Suprapubic skin (tissue), 4 donors: ENCODE measurements around the gene TNS3. TPM values are rescaled to one million over a fixed set of nuclear protein-coding genes. Genes with fewer than 3 reads are reported as not detected.

Source experiments
- DNase-seq, 2 donors: peaks; one replicate each; pipeline ENCODE4 v3.0.0-alpha.2; 2019; ENCODE audit warnings: low spot score in 2 of 2
- H3K27ac ChIP-seq: fragments of 200-600 bp; sonication (generic); one replicate; pipeline ENCODE4 v1.5.1; 2019
- H3K27me3 ChIP-seq: fragments of 200-600 bp; sonication (generic); one replicate; pipeline ENCODE4 v1.5.1; 2019
- H3K36me3 ChIP-seq: fragments of 200-600 bp; sonication (generic); one replicate; pipeline ENCODE4 v1.5.1; 2019
- H3K4me1 ChIP-seq: fragments of 200-600 bp; sonication (generic); one replicate; pipeline ENCODE4 v1.5.1; 2019
- H3K4me3 ChIP-seq: fragments of 200-600 bp; sonication (generic); one replicate; pipeline ENCODE4 v1.5.1; 2019; ENCODE audit warnings: mild to moderate bottlenecking
- H3K9me3 ChIP-seq: fragments of 200-600 bp; sonication (generic); one replicate; pipeline ENCODE4 v1.5.1; 2019
- EP300 ChIP-seq: sonication (generic); formaldehyde crosslinking; IDR thresholded peaks from one replicate; pipeline ENCODE4 v1.6.1; 2017; ENCODE audit warnings: antibody characterized with exemption
- POLR2A ChIP-seq, 2 donors: fragments of 450-650 bp; IDR thresholded peaks; one replicate each; pipeline ENCODE4 v1.6.1; 2017; ENCODE audit warnings: antibody characterized with exemption in 2 of 2, mild to moderate bottlenecking in 2 of 2, moderate library complexity in 2 of 2
- POLR2AphosphoS5 ChIP-seq, 3 donors: sonication (generic); formaldehyde crosslinking; IDR thresholded peaks; one replicate each; pipeline ENCODE4 v1.6.1; 2017; ENCODE audit warnings: antibody characterized with exemption in 3 of 3
- WGBS: methylation state at CpG from one replicate; pipeline ENCODE4 v1.1.5; 2018; 5-methylcytosine and 5-hydroxymethylcytosine counted together
- total RNA-seq, 4 donors: library from RNA; depleted of rRNA; stranded (reverse); fragments of >200 nt; gene quantifications; one replicate each; pipeline ENCODE4 v1.1.0, GENCODE V29; 2016
- TF ChIP-seq, protein P1 (sequence below), 2 donors: fragments of 200-600 bp in 1 of 2; fragments of 450-650 bp in 1 of 2; sonication (generic) in 1 of 2; IDR thresholded peaks; one replicate each; pipeline ENCODE4 v1.5.1; 2016 to 2019; ENCODE audit warnings: antibody characterized with exemption in 2 of 2, mild to moderate bottlenecking in 1 of 2, moderate library complexity in 1 of 2

The TNS3 gene
- total RNA-seq, 4 donors from 2014 or later, result 14.3 to 53.0 (median 31.9) TPM

DNA sequence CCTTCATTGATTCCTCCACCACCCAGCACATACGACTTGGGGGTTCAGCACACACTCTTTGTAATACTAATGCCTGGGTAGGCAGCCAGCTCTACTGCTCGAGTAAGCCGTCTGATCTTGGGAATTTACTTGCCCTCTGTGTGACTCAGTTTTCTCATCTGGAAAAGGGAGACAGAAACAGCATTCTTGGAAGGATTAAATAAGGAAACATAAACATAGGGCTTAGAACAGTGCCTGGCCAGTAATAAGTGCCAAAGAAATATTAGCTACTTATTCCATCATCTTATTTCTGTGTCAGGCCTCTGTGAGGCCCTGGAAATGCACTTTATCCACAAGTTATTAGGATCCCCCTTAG, 130.1 kb downstream of the TNS3 start:
- no peaks in the 10 kb centered on the region for H3K9me3 ChIP-seq
- TF ChIP-seq, protein P1, sequence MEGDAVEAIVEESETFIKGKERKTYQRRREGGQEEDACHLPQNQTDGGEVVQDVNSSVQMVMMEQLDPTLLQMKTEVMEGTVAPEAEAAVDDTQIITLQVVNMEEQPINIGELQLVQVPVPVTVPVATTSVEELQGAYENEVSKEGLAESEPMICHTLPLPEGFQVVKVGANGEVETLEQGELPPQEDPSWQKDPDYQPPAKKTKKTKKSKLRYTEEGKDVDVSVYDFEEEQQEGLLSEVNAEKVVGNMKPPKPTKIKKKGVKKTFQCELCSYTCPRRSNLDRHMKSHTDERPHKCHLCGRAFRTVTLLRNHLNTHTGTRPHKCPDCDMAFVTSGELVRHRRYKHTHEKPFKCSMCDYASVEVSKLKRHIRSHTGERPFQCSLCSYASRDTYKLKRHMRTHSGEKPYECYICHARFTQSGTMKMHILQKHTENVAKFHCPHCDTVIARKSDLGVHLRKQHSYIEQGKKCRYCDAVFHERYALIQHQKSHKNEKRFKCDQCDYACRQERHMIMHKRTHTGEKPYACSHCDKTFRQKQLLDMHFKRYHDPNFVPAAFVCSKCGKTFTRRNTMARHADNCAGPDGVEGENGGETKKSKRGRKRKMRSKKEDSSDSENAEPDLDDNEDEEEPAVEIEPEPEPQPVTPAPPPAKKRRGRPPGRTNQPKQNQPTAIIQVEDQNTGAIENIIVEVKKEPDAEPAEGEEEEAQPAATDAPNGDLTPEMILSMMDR (IDR thresholded peaks at IDR 0.05), result no peak
- no peak for TF ChIP-seq EP300
- TF ChIP-seq POLR2A (IDR thresholded peaks at IDR 0.05), result no peak
- no peak for TF ChIP-seq POLR2AphosphoS5 (IDR thresholded peaks at IDR 0.05)
- no peak overlapping the region for H3K4me3 ChIP-seq
- no peaks in the 10 kb centered on the region for H3K36me3 ChIP-seq
- H3K27me3 ChIP-seq, result no peaks in the 10 kb centered on the region
- no peak overlapping the region for H3K27ac ChIP-seq
- 64% methylated on average over 3 of the region's 3 CpGs for WGBS
- no peak for DNase-seq
- peaks cover 27% of the 10 kb centered on the region for H3K4me1 ChIP-seq

DNA sequence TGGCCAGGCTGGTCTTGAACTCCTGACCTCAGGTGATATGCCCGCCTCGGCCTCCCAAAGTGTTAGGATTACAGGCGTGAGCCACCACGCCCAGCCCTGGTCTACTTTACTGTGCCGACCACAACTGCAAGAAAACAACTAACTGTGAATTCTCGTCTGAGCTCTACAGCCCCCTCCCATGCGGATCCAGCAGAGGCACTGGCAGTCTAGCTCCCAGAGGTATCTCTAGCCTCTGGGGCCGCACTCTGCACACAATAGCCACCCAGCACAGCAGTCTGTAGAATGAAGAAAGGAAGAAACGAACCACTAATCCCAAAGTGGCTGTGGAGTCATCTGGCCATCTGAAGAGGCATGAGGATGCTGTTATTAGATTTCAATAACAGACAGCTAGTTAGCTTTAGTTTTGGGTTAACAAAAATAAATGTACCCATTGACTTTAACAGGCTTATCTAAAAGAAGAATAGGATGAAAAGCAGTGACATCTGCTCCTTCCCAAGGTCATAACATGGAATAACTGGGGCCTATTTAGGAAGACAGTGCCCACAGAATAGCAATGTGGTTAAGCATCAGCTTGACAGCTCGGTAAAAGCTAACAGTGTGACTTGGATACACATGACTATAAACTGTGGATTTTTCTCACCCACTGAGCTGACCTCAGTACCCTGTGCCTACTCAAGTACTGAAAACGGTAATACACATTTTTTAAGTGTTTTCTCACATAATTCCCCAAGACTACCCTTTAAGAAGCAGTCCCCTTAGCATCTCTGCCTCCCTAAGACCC, 131.9 kb downstream of the TNS3 start:
- no peak overlapping the region for H3K27ac ChIP-seq
- H3K4me3 ChIP-seq, result no peak overlapping the region
- H3K4me1 ChIP-seq, result peaks cover 23% of the 10 kb centered on the region
- DNase-seq, result no peak
- H3K9me3 ChIP-seq, result no peaks in the 10 kb centered on the region
- WGBS, result 93% methylated on average over 11 of the region's 11 CpGs
- no peaks in the 10 kb centered on the region for H3K36me3 ChIP-seq
- H3K27me3 ChIP-seq, result no peaks in the 10 kb centered on the region
- no peak for TF ChIP-seq POLR2AphosphoS5 (IDR thresholded peaks at IDR 0.05)
- TF ChIP-seq POLR2A (IDR thresholded peaks at IDR 0.05), result no peak
- no peak for TF ChIP-seq EP300
- TF ChIP-seq, protein P1 (IDR thresholded peaks at IDR 0.05), result no peak

DNA sequence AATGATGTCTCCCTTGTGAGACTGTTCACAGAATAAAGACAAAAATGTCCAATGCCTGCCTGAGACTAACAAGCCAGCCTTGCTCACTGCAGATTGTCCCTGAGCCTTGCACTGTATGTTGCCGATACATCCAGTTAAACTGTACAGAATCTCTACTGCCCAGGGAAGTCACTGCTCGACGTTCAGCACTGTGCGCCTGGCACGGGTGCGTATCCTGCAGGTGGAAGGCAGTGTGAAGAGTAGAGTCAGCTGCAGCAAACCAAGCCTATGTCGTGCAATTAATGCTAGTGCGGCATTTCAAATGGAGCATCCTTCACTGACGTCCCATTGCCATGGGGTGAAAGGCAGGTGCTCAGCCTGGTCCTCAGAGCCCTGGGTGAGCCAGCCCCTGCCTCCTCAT, 132.9 kb downstream of the TNS3 start:
- 90% methylated on average over 9 of the region's 9 CpGs for WGBS
- Histone ChIP-seq H3K27me3 (no peaks in the 10 kb centered on the region), H3K36me3 (no peaks in the 10 kb centered on the region), H3K27ac (no peak overlapping the region), H3K4me3 (no peak overlapping the region), H3K9me3 (no peaks in the 10 kb centered on the region), H3K4me1 (peaks cover 13% of the 10 kb centered on the region)
- no peak for TF ChIP-seq POLR2A (IDR thresholded peaks at IDR 0.05)
- TF ChIP-seq POLR2AphosphoS5 (IDR thresholded peaks at IDR 0.05), result no peak
- TF ChIP-seq, protein P1 (IDR thresholded peaks at IDR 0.05), result no peak
- no peak for TF ChIP-seq EP300
- DNase-seq, result no peak

DNA sequence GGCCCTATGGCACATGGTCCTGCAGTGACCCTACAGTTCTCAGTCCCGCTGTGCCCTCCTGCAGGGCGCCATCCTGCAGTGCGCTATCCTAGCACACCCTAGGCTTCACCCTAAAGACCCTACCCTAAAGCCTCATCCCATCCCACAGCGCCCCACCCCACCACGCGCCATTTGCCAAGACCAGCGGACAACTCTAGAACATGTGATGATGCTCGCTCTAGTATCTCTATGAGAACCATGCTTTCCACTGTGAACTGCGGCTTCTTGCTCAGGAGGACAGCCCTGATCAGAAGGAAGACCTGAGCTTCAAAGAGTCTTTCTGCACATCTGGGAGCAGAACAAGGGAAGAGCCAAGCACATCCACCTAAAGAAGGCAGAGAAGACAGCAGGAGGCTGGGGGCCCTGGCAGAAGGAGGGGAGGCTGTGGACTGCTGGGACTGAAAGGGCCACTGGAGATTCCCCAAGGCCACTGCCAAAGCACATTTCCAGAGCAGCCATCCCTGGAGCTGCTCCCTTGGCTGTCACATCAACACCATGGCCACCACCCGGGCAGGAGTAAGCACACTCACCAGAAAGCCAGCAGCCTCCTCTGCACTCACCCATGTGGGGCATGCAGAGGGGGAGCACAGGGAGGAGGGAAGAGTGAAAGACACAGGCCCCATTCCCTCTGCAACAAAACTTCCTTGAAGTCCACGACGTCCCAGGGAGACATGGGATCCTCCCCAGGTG, 134.1 kb downstream of the TNS3 start:
- peaks cover 6% of the 10 kb centered on the region for H3K4me1 ChIP-seq
- no peaks in the 10 kb centered on the region for H3K27me3 ChIP-seq
- no peak overlapping the region for H3K27ac ChIP-seq

More for the DNA sequence above, 134.1 kb downstream of the TNS3 start:
- Histone ChIP-seq H3K4me3 (no peak overlapping the region), H3K9me3 (no peaks in the 10 kb centered on the region), H3K36me3 (no peaks in the 10 kb centered on the region)
- 94% methylated on average over 12 of the region's 12 CpGs for WGBS
- DNase-seq, result no peak
- TF ChIP-seq, protein P1 (IDR thresholded peaks at IDR 0.05), result no peak
- no peak for TF ChIP-seq POLR2AphosphoS5 (IDR thresholded peaks at IDR 0.05)
- no peak for TF ChIP-seq POLR2A (IDR thresholded peaks at IDR 0.05)
- TF ChIP-seq EP300, result no peak
